A549 (cell line): ENCODE data around the gene PLOD2. TPM values are rescaled to one million over a fixed set of nuclear protein-coding genes. Genes with fewer than 3 reads are reported as not detected.

Experiments used
- ATAC-seq, 2 experiments: fragments of 200-7000 bp in 1 of 2; fragments of >200 bp in 1 of 2; cut with Nextera tagmentation in 1 of 2; cut with Tn5 transposase in 1 of 2; 3 replicates each; pipeline versions ENCODE4 v1.8.0 to v1.9.1; 2018 to 2020; ENCODE audit warnings: mild to moderate bottlenecking in 1 of 2, moderate library complexity in 1 of 2
- CTCF ChIA-PET: fragments of 300-600 bp; sonication (Branson Sonifier 250); formaldehyde crosslinking; extraction: SDS; loops from one replicate; lab custom pipeline; 2021; ENCODE audit warnings: antibody characterized with exemption, inconsistent platforms; lab: Yijun Ruan, JAX
- POLR2A ChIA-PET: fragments of 350-600 bp; formaldehyde crosslinking; extraction: SDS; loops from one replicate; lab custom pipeline; 2021; ENCODE audit warnings: antibody characterized with exemption, inconsistent platforms; lab: Yijun Ruan, JAX
- DNase-seq, 2 experiments: peaks; one replicate each; pipeline versions ENCODE4 v3.0.0 to v3.0.0-alpha.2; 2011 to 2016; ENCODE audit warnings: low read depth in 1 of 2, low spot score in 1 of 2
- FAIRE-seq: peaks from 2 replicates; lab custom pipeline; 2011; peaks lifted over from hg19 to GRCh38; lab: Jason Lieb, UNC
- H3K27ac ChIP-seq, 2 experiments: fragments of >200 bp; sonication (Bioruptor Twin); formaldehyde crosslinking; 3 replicates each; pipeline ENCODE4 v1.5.1; 2016 to 2017
- H3K4me1 ChIP-seq: fragments of >200 bp; sonication (Bioruptor Twin); formaldehyde crosslinking; 3 replicates; pipeline ENCODE4 v1.6.1; 2016
- H3K4me2 ChIP-seq: fragments of >200 bp; sonication (Bioruptor Twin); formaldehyde crosslinking; 3 replicates; pipeline ENCODE4 v1.6.1; 2016
- H3K4me3 ChIP-seq: fragments of >200 bp; sonication (Bioruptor Twin); formaldehyde crosslinking; 3 replicates; pipeline ENCODE4 v1.5.1; 2016
- H3K9me3 ChIP-seq: fragments of >200 bp; sonication (Bioruptor Twin); formaldehyde crosslinking; 3 replicates; pipeline ENCODE4 v1.6.1; 2016
- ATOH8 ChIP-seq: fragments of 250-450 bp; sonication (Bioruptor Pico); IDR thresholded peaks from 2 replicates; pipeline ENCODE4 v1.5.0; 2020; ENCODE audit warnings: low read depth, mild to moderate bottlenecking, moderate library complexity
- BHLHE40 ChIP-seq: IDR thresholded peaks from 2 replicates; pipeline ENCODE4 v1.6.1; 2012; ENCODE audit warnings: low read depth, low read length, inconsistent platforms
- CBX2 ChIP-seq: fragments of 200-600 bp; sonication (generic); IDR thresholded peaks from 2 replicates; pipeline ENCODE4 v1.6.1; 2016; ENCODE audit warnings: low read depth, mild to moderate bottlenecking, borderline replicate concordance
- CBX8 ChIP-seq: fragments of 200-600 bp; sonication (generic); IDR thresholded peaks from 2 replicates; pipeline ENCODE4 v1.6.1; 2016
- CEBPB ChIP-seq, 2 experiments: fragments of >200 bp in 1 of 2; sonication (Bioruptor Twin) in 1 of 2; formaldehyde crosslinking in 1 of 2; IDR thresholded peaks; 2 replicates each; pipeline ENCODE4 v1.6.1; 2012 to 2016
- CHD2 ChIP-seq: fragments of 150-350 bp; IDR thresholded peaks from 2 replicates; pipeline ENCODE4 v1.6.1; 2014; ENCODE audit warnings: low read length; ENCODE audit not compliant: partially characterized antibody
- CHD4 ChIP-seq: fragments of 200-600 bp; sonication (generic); IDR thresholded peaks from 2 replicates; pipeline ENCODE4 v1.6.1; 2016; ENCODE audit warnings: antibody characterized with exemption, mild to moderate bottlenecking, borderline replicate concordance
- CTCF ChIP-seq: fragments of >200 bp; sonication (Bioruptor Twin); formaldehyde crosslinking; IDR thresholded peaks from 3 replicates; pipeline ENCODE4 v1.5.1; 2016
- FOSL2 ChIP-seq, 2 experiments: fragments of 450-650 bp in 1 of 2; fragments of >200 bp in 1 of 2; sonication (Bioruptor Twin) in 1 of 2; formaldehyde crosslinking; IDR thresholded peaks; 2 replicates each; pipeline versions ENCODE4 v1.5.0 to v1.6.1; 2016 to 2020; ENCODE audit warnings: mild to moderate bottlenecking in 1 of 2, moderate library complexity in 1 of 2
- HOXA7 ChIP-seq: fragments of 250-450 bp; sonication (Bioruptor Pico); IDR thresholded peaks from 2 replicates; pipeline ENCODE4 v1.5.0; 2020; ENCODE audit warnings: mild to moderate bottlenecking, moderate library complexity
- HOXB13 ChIP-seq: fragments of 250-450 bp; sonication (Bioruptor Pico); IDR thresholded peaks from 2 replicates; pipeline ENCODE4 v1.5.0; 2020; ENCODE audit warnings: low read depth, mild to moderate bottlenecking, moderate library complexity
- HOXB5 ChIP-seq: fragments of 250-450 bp; sonication (Bioruptor Pico); IDR thresholded peaks from 2 replicates; pipeline ENCODE4 v1.5.0; 2020; ENCODE audit warnings: mild to moderate bottlenecking, moderate library complexity
- JUNB ChIP-seq: fragments of >200 bp; sonication (Bioruptor Twin); formaldehyde crosslinking; IDR thresholded peaks from 2 replicates; pipeline ENCODE4 v1.6.1; 2016
- KDM1A ChIP-seq: fragments of 200-600 bp; sonication (generic); IDR thresholded peaks from 2 replicates; pipeline ENCODE4 v1.6.1; 2016; ENCODE audit warnings: low read depth, mild to moderate bottlenecking
- MAFK ChIP-seq: fragments of 450-650 bp; IDR thresholded peaks from 2 replicates; pipeline ENCODE4 v1.6.1; 2014; ENCODE audit not compliant: partially characterized antibody
- MAZ ChIP-seq: fragments of 150-350 bp; IDR thresholded peaks from 2 replicates; pipeline ENCODE4 v1.6.1; 2014; ENCODE audit warnings: antibody characterized with exemption, low read depth, low read length, borderline replicate concordance
- NFE2L2 ChIP-seq: fragments of 150-350 bp; conservative IDR thresholded peaks from 2 replicates; pipeline ENCODE4 v1.6.1; 2014; ENCODE audit warnings: low read length
- NR3C1 ChIP-seq: fragments of >200 bp; sonication (Bioruptor Twin); formaldehyde crosslinking; IDR thresholded peaks from 3 replicates; pipeline ENCODE4 v1.6.1; 2017
- PBX3 ChIP-seq: IDR thresholded peaks from 2 replicates; pipeline ENCODE4 v1.6.1; 2012
- POLR2A ChIP-seq: IDR thresholded peaks from 2 replicates; pipeline ENCODE4 v1.6.1; 2012; ENCODE audit warnings: mild to moderate bottlenecking, low read length
- RAD21 ChIP-seq, 2 experiments: fragments of >200 bp in 1 of 2; sonication (Bioruptor Twin) in 1 of 2; formaldehyde crosslinking in 1 of 2; IDR thresholded peaks in 1 of 2; conservative IDR thresholded peaks in 1 of 2; 2 replicates in 1 of 2; 3 replicates in 1 of 2; pipeline ENCODE4 v1.6.1; 2012 to 2018; ENCODE audit warnings: inconsistent platforms in 1 of 2
- SMC3 ChIP-seq: fragments of >200 bp; sonication (Bioruptor Twin); formaldehyde crosslinking; IDR thresholded peaks from 3 replicates; pipeline ENCODE4 v1.6.1; 2018; ENCODE audit warnings: inconsistent platforms
- TP53 ChIP-seq: fragments of 250-450 bp; sonication (Bioruptor Pico); IDR thresholded peaks from 2 replicates; pipeline ENCODE4 v1.5.0; 2021; ENCODE audit warnings: mild to moderate bottlenecking, moderate library complexity
- ZFP36 ChIP-seq: fragments of 450-650 bp; IDR thresholded peaks from 2 replicates; pipeline ENCODE4 v1.6.1; 2014; ENCODE audit warnings: borderline replicate concordance; ENCODE audit not compliant: partially characterized antibody
- ZSCAN20 ChIP-seq: fragments of 250-450 bp; sonication (Bioruptor Pico); IDR thresholded peaks from 2 replicates; pipeline ENCODE4 v1.8.0; 2022; ENCODE audit warnings: mild to moderate bottlenecking, moderate library complexity
- WGBS: methylation state at CpG from one replicate; pipeline ENCODE4 v1.1.6; 2017; ENCODE audit errors: missing lambda C conversion rate; 5-methylcytosine and 5-hydroxymethylcytosine counted together
- polyA plus RNA-seq, 4 experiments: library from polyadenylated mRNA; depleted of rRNA in 3 of 4; stranded (reverse); fragments of >200 nt; fragmentation: RNase III in 1 of 4; extraction: RNeasy Plus Mini Kit Qiagen cat#74134 plus additional on column Dnase treatment in 1 of 4; gene quantifications; 2 replicates in 3 of 4; 3 replicates in 1 of 4; pipeline ENCODE4 v1.2.3, GENCODE V29; 2011 to 2017

PLOD2 gene
- polyA plus RNA-seq, 2 of the 4 experiments (the other 2 are of a cell fraction), result 159 to 174 TPM

GRCh38 chr3:146065573-146066006, 95.4 kb downstream of the PLOD2 start:
- ATAC-seq (no peak), FAIRE-seq (peak; percentile 89), DNase-seq (peak in 1 of 2 experiments; percentile 73)
- Histone ChIP-seq H3K27ac (no peak overlapping the region), H3K9me3 (no peaks in the 10 kb centered on the region), H3K4me3 (no peak overlapping the region), H3K4me1 (peaks cover 29% of the 10 kb centered on the region), H3K4me2 (peak overlapping the region; percentile 58; the same call in 2 of the 3 replicates)
- TF ChIP-seq PBX3, result no peak
- no peak for TF ChIP-seq MAFK
- no peak for TF ChIP-seq HOXB5
- TF ChIP-seq ZFP36, result no peak
- no peak for TF ChIP-seq HOXB13 (CRISPR knock-in tag)
- no peak for TF ChIP-seq BHLHE40
- TF ChIP-seq FOSL2 (IDR thresholded peaks at IDR 0.05), result no peak
- no peak for TF ChIP-seq FOSL2 (CRISPR knock-in tag; IDR thresholded peaks at IDR 0.05)
- TF ChIP-seq CEBPB (IDR thresholded peaks at IDR 0.05), result no peak
- TF ChIP-seq RAD21 (conservative IDR thresholded peaks at IDR 0.05 in 1 of 2, IDR thresholded peaks at IDR 0.05 in 1 of 2), result peak; percentile 86 to 93
- TF ChIP-seq CTCF, result peak; percentile 95
- peak; percentile 92 for TF ChIP-seq SMC3
- no peak for TF ChIP-seq CBX2
- TF ChIP-seq NFE2L2, result no peak
- TF ChIP-seq CHD2, result no peak
- TF ChIP-seq POLR2A, result no peak
- TF ChIP-seq CBX8, result no peak
- no peak for TF ChIP-seq ATOH8 (CRISPR knock-in tag)
- no peak for TF ChIP-seq MAZ
- POLR2A ChIA-PET, result interaction anchor here (0.7 to 1.8 kb wide), 3 partner anchors 95 to 122 kb away, joined by 3 to 23 read pairs (median 9); partner anchors contain the start of gene PLOD2
- CTCF ChIA-PET, result interaction anchor here (0.7 to 3.6 kb wide), 24 partner anchors 10 to 512 kb away, joined by 3 to 63 read pairs (median 5); partner anchors contain the start of gene PLOD2
- WGBS, result 32% methylated on average over 2 of the region's 2 CpGs

- ChIA-PET CTCF (no interaction called here), POLR2A (no interaction called here)
- DNase-seq (no peak), ATAC-seq (no peak), FAIRE-seq (no peak)
- H3K4me1 ChIP-seq, result no peaks in the 10 kb centered on the region
- no peak overlapping the region for H3K4me3 ChIP-seq
- no peaks in the 10 kb centered on the region for H3K9me3 ChIP-seq
- 96% methylated on average over 2 of the region's 2 CpGs for WGBS
- H3K27ac ChIP-seq, result no peak overlapping the region
- no peak overlapping the region for H3K4me2 ChIP-seq
- no peak for TF ChIP-seq RAD21 (conservative IDR thresholded peaks at IDR 0.05 in 1 of 2, IDR thresholded peaks at IDR 0.05 in 1 of 2)
- TF ChIP-seq, all 56 proteins: peak for 0
Measured at GRCh38 chr3:146058241-146058640, 102.7 kb downstream of the PLOD2 start.

- no peak for DNase-seq
- Histone ChIP-seq H3K4me1 (no peaks in the 10 kb centered on the region), H3K4me3 (no peak overlapping the region), H3K4me2 (no peak overlapping the region), H3K9me3 (no peaks in the 10 kb centered on the region), H3K27ac (no peak overlapping the region)
- WGBS, result 86% methylated on average over 6 of the region's 6 CpGs
- POLR2A ChIA-PET, result interaction anchor here (0.6 kb wide), 1 partner anchor 107 kb away, joined by 3 read pairs; no protein-coding TSS in a partner anchor
- CTCF ChIA-PET, result interaction anchor here (0.7 to 1.2 kb wide), 2 partner anchors 9 to 234 kb away, joined by 3 to 4 read pairs; no protein-coding TSS in a partner anchor
- peak in 1 of 2 experiments; percentile 49; a peak in 3 of 6 replicates for ATAC-seq
- no peak for FAIRE-seq
- TF ChIP-seq CTCF (no peak), JUNB (no peak), MAFK (no peak), NR3C1 (no peak), ZSCAN20 (no peak), KDM1A (no peak), HOXA7 (CRISPR knock-in tag) (no peak), TP53 (CRISPR knock-in tag) (no peak), CHD4 (no peak), HOXB5 (no peak)
Measured at GRCh38 chr3:146052791-146053310, 108.1 kb downstream of the PLOD2 start.
